Mesenchymal stem cell (in vitro differentiated cells and primary cell): ENCODE measurements around the gene PXDN.
"Not testable (repeated sequence)": the region's sequence is repeated elsewhere in the genome, so short reads cannot be mapped to it uniquely, and the experiment has no call there.

ENCODE experiments used
- DNase-seq: peaks from one replicate; pipeline ENCODE4 v3.0.0-alpha.2; 2013
- H2AFZ ChIP-seq: one replicate; pipeline ENCODE4 v1.6.1; 2013; ENCODE audit warnings: low read depth, mild to moderate bottlenecking, control low read depth, inconsistent platforms, low read length, moderate library complexity
- H2AK5ac ChIP-seq: 2 replicates; pipeline ENCODE4 v1.6.1; 2013; ENCODE audit warnings: low read length, moderate library complexity, mild to moderate bottlenecking, inconsistent platforms; ENCODE audit not compliant: severe bottlenecking
- H2BK120ac ChIP-seq: one replicate; pipeline ENCODE4 v1.6.1; 2013; ENCODE audit warnings: low read depth, mild to moderate bottlenecking, inconsistent platforms, low read length, moderate library complexity
- H2BK12ac ChIP-seq, 2 experiments: one replicate each; pipeline ENCODE4 v1.6.1; 2013; ENCODE audit warnings: inconsistent platforms in 2 of 2, low read length in 2 of 2, mild to moderate bottlenecking in 2 of 2, moderate library complexity in 2 of 2, control low read depth in 1 of 2
- H2BK15ac ChIP-seq: one replicate; pipeline ENCODE4 v1.6.1; 2013; ENCODE audit warnings: mild to moderate bottlenecking, low read depth, inconsistent platforms; ENCODE audit not compliant: poor library complexity, severe bottlenecking
- H2BK5ac ChIP-seq: 2 replicates; pipeline ENCODE4 v1.6.1; 2013; ENCODE audit warnings: low read depth, mild to moderate bottlenecking, low read length, control low read depth, inconsistent platforms; ENCODE audit not compliant: poor library complexity, severe bottlenecking
- H3K14ac ChIP-seq, 2 experiments: one replicate each; pipeline ENCODE4 v1.6.1; 2013; ENCODE audit warnings: inconsistent platforms in 2 of 2, low read length in 2 of 2, control low read depth in 1 of 2, mild to moderate bottlenecking in 1 of 2, moderate library complexity in 1 of 2
- H3K18ac ChIP-seq, 2 experiments: one replicate each; pipeline ENCODE4 v1.6.1; 2013; ENCODE audit warnings: inconsistent platforms in 2 of 2, low read length in 2 of 2, control low read depth in 1 of 2, low read depth in 1 of 2, mild to moderate bottlenecking in 1 of 2
- H3K23ac ChIP-seq, 2 experiments: one replicate each; pipeline ENCODE4 v1.6.1; 2013; ENCODE audit warnings: inconsistent platforms in 2 of 2, low read length in 2 of 2, mild to moderate bottlenecking in 2 of 2, moderate library complexity in 2 of 2, control low read depth in 1 of 2
- H3K27ac ChIP-seq: 2 replicates; pipeline ENCODE4 v1.5.1; 2013; ENCODE audit warnings: mild to moderate bottlenecking, moderate library complexity, low read length, control low read depth, inconsistent platforms; ENCODE audit not compliant: poor library complexity, severe bottlenecking
- H3K27me3 ChIP-seq, 2 experiments: 2 replicates each; pipeline versions ENCODE4 v1.6.1 to v1.7.0; 2013; ENCODE audit warnings: low read length in 2 of 2, mild to moderate bottlenecking in 2 of 2, moderate library complexity in 2 of 2, control low read depth in 1 of 2, inconsistent platforms in 1 of 2; ENCODE audit not compliant: control insufficient read depth in 1 of 2, insufficient read depth in 1 of 2
- H3K36me3 ChIP-seq, 2 experiments: 2 replicates each; pipeline versions ENCODE4 v1.6.1 to v1.7.0; 2013; ENCODE audit warnings: low read length in 2 of 2, control low read depth in 1 of 2, inconsistent platforms in 1 of 2, low read depth in 1 of 2, mild to moderate bottlenecking in 1 of 2; ENCODE audit not compliant: insufficient read depth in 2 of 2, control insufficient read depth in 1 of 2
- H3K4ac ChIP-seq, 2 experiments: one replicate each; pipeline ENCODE4 v1.6.1; 2013; ENCODE audit warnings: inconsistent platforms in 2 of 2, low read length in 2 of 2, mild to moderate bottlenecking in 2 of 2, moderate library complexity in 2 of 2, control low read depth in 1 of 2, low read depth in 1 of 2
- H3K4me1 ChIP-seq: 2 replicates; pipeline ENCODE4 v1.6.1; 2013; ENCODE audit warnings: low read depth, low read length, control low read depth; ENCODE audit not compliant: control insufficient read depth, insufficient read depth
- H3K4me2 ChIP-seq: 2 replicates; pipeline ENCODE4 v1.6.1; 2013; ENCODE audit warnings: low read length, mild to moderate bottlenecking, inconsistent platforms; ENCODE audit not compliant: poor library complexity, severe bottlenecking
- H3K4me3 ChIP-seq, 2 experiments: 2 replicates each; pipeline versions ENCODE4 v1.5.1 to v1.7.0; 2013; ENCODE audit warnings: low read length in 2 of 2, mild to moderate bottlenecking in 2 of 2, control low read depth in 1 of 2, low read depth in 1 of 2; ENCODE audit not compliant: insufficient read depth in 1 of 2
- H3K79me1 ChIP-seq: replicated peaks from 2 replicates; pipeline ENCODE4 v1.6.1; 2013; ENCODE audit warnings: mild to moderate bottlenecking, control low read depth, low read length, inconsistent platforms; ENCODE audit not compliant: poor library complexity, severe bottlenecking
- H3K9ac ChIP-seq: 2 replicates; pipeline ENCODE4 v1.7.0; 2013; ENCODE audit warnings: mild to moderate bottlenecking, low read length, moderate library complexity
- H3K9me3 ChIP-seq: 2 replicates; pipeline ENCODE4 v1.7.0; 2013; ENCODE audit warnings: mild to moderate bottlenecking, low read length; ENCODE audit not compliant: control insufficient read depth
- H4K8ac ChIP-seq: one replicate; pipeline ENCODE4 v1.6.1; 2013; ENCODE audit warnings: inconsistent platforms, mild to moderate bottlenecking, low read length, moderate library complexity
- H4K91ac ChIP-seq: one replicate; pipeline ENCODE4 v1.6.1; 2013; ENCODE audit warnings: mild to moderate bottlenecking, low read length, inconsistent platforms
- WGBS: methylation state at CpG from one replicate; pipeline ENCODE4 v1.1.7; 2013; ENCODE audit warnings: mixed read lengths; 5-methylcytosine and 5-hydroxymethylcytosine counted together

The PXDN gene

GRCh38 chr2:1758774-1759610 is 14.7 kb upstream of the PXDN start:
- H3K79me1 ChIP-seq: no peaks in the 10 kb centered on the region
- no peak overlapping the region for H3K9ac ChIP-seq
- H3K4me3 ChIP-seq: no peak overlapping the region
- H3K36me3 ChIP-seq: no peaks in the 10 kb centered on the region
- H3K18ac ChIP-seq: no peak overlapping the region
- H3K23ac ChIP-seq: no peak overlapping the region
- H2AK5ac ChIP-seq: no peak overlapping the region
- H2BK5ac ChIP-seq: no peak overlapping the region
- no peak overlapping the region for H2AFZ ChIP-seq
- H4K91ac ChIP-seq: no peak overlapping the region
- H2BK120ac ChIP-seq: no peak overlapping the region
- DNase-seq: no peak
- H3K27me3 ChIP-seq: peaks cover 0 to 40% of the 10 kb centered on the region in 2 experiments
- H2BK15ac ChIP-seq: no peak overlapping the region
- H2BK12ac ChIP-seq: peak overlapping the region in 1 of 2 experiments; percentile 3
- H3K9me3 ChIP-seq: no peaks in the 10 kb centered on the region
- no peak overlapping the region for H4K8ac ChIP-seq
- H3K4me1 ChIP-seq: no peaks in the 10 kb centered on the region
- 96% methylated on average over 24 of the region's 26 CpGs for WGBS
- H3K4ac ChIP-seq: no peak overlapping the region
- H3K27ac ChIP-seq: no peak overlapping the region
- no peak overlapping the region for H3K14ac ChIP-seq
- no peak overlapping the region for H3K4me2 ChIP-seq

GRCh38 chr2:1758171-1758570 is 13.9 kb upstream of the PXDN start:
- H3K9me3 ChIP-seq: no peaks in the 10 kb centered on the region
- H3K4me1 ChIP-seq: no peaks in the 10 kb centered on the region
- H2BK15ac ChIP-seq: no peak overlapping the region
- H3K4me2 ChIP-seq: no peak overlapping the region
- no peak overlapping the region for H3K4me3 ChIP-seq
- no peak overlapping the region for H3K9ac ChIP-seq
- H2BK5ac ChIP-seq: no peak overlapping the region
- peaks cover 0 to 46% of the 10 kb centered on the region in 2 experiments for H3K27me3 ChIP-seq
- DNase-seq: peak; percentile 50
- H3K23ac ChIP-seq: no peak overlapping the region
- H3K36me3 ChIP-seq: no peaks in the 10 kb centered on the region
- no peak overlapping the region for H2AFZ ChIP-seq
- H3K79me1 ChIP-seq: no peaks in the 10 kb centered on the region
- H4K91ac ChIP-seq: no peak overlapping the region
- H4K8ac ChIP-seq: no peak overlapping the region
- H2BK120ac ChIP-seq: no peak overlapping the region
- H2BK12ac ChIP-seq: no peak overlapping the region
- WGBS: 32% methylated on average over 2 of the region's 5 CpGs
- no peak overlapping the region for H3K18ac ChIP-seq
- no peak overlapping the region for H3K4ac ChIP-seq
- no peak overlapping the region for H3K14ac ChIP-seq
- no peak overlapping the region for H2AK5ac ChIP-seq
- H3K27ac ChIP-seq: no peak overlapping the region

GRCh38 chr2:1757567-1757966 is 13.3 kb upstream of the PXDN start:
- no peaks in the 10 kb centered on the region for H3K36me3 ChIP-seq
- no peak overlapping the region for H2AK5ac ChIP-seq
- H3K23ac ChIP-seq: no peak overlapping the region
- H3K9me3 ChIP-seq: no peaks in the 10 kb centered on the region
- no peak overlapping the region for H4K91ac ChIP-seq
- H3K14ac ChIP-seq: no peak overlapping the region
- no peak overlapping the region for H4K8ac ChIP-seq
- H3K4me3 ChIP-seq: no peak overlapping the region
- DNase-seq: no peak
- H2BK120ac ChIP-seq: no peak overlapping the region
- WGBS: 74% methylated on average over 4 of the region's 4 CpGs
- peaks cover 0 to 52% of the 10 kb centered on the region in 2 experiments for H3K27me3 ChIP-seq
- H3K79me1 ChIP-seq: no peaks in the 10 kb centered on the region
- no peaks in the 10 kb centered on the region for H3K4me1 ChIP-seq
- no peak overlapping the region for H2AFZ ChIP-seq
- no peak overlapping the region for H3K9ac ChIP-seq
- H3K4ac ChIP-seq: no peak overlapping the region
- H3K4me2 ChIP-seq: no peak overlapping the region
- H2BK5ac ChIP-seq: no peak overlapping the region
- no peak overlapping the region for H3K18ac ChIP-seq
- H2BK15ac ChIP-seq: no peak overlapping the region
- H3K27ac ChIP-seq: no peak overlapping the region
- H2BK12ac ChIP-seq: no peak overlapping the region

GRCh38 chr2:1757146-1757545 is 12.8 kb upstream of the PXDN start:
- not testable (repeated sequence) for H3K9ac ChIP-seq, H3K27ac ChIP-seq, H3K14ac ChIP-seq, H3K23ac ChIP-seq, H3K79me1 ChIP-seq, H3K18ac ChIP-seq, H2AK5ac ChIP-seq, H3K4me2 ChIP-seq, H3K4ac ChIP-seq, H3K4me1 ChIP-seq, H2BK120ac ChIP-seq, H3K9me3 ChIP-seq, H3K4me3 ChIP-seq, H4K91ac ChIP-seq, H2AFZ ChIP-seq, H3K36me3 ChIP-seq, H4K8ac ChIP-seq, H2BK15ac ChIP-seq, H2BK5ac ChIP-seq, H2BK12ac ChIP-seq, DNase-seq
- peaks cover 0 to 56% of the 10 kb centered on the region in 2 experiments for H3K27me3 ChIP-seq
- 94% methylated on average over 12 of the region's 12 CpGs for WGBS
